Stimulated activated naive B cell treated with anti-CD40 and anti-IgM and Interleukin-4, amounts not matched to agents 10 μg/mL and 1 μg/mL and 100 μg/mL, for 72 hours (primary cell): ENCODE results near the gene SAMD8.
"Not testable (repeated sequence)": the region's sequence is repeated elsewhere in the genome, so short reads cannot be mapped to it uniquely, and the experiment has no call there.

Source experiments
- ATAC-seq, 2 donors: fragments of 150-1000 bp; cut with Tn5 transposase; replicated peaks; 2 replicates each; pipeline ENCODE4 v1.10.0; 2021; ENCODE audit warnings: moderate library complexity in 1 of 2
- DNase-seq: peaks from one replicate; pipeline ENCODE4 v3.0.0; 2021
- H3K27ac Mint-ChIP-seq: one replicate; pipeline ENCODE4 v1.8.0; 2022; ENCODE audit warnings: mild to moderate bottlenecking, mixed read lengths
- H3K27me3 Mint-ChIP-seq, 2 donors: one replicate each; pipeline ENCODE4 v1.8.0; 2022; ENCODE audit warnings: mixed read lengths in 2 of 2
- H3K36me3 Mint-ChIP-seq, 2 donors: one replicate each; pipeline ENCODE4 v1.8.0; 2022; ENCODE audit warnings: mixed read lengths in 2 of 2, mild to moderate bottlenecking in 1 of 2
- H3K4me1 Mint-ChIP-seq, 2 donors: one replicate each; pipeline ENCODE4 v1.8.0; 2022; ENCODE audit warnings: mixed read lengths in 2 of 2, mild to moderate bottlenecking in 1 of 2
- H3K4me3 Mint-ChIP-seq, 2 donors: one replicate each; pipeline ENCODE4 v1.8.0; 2022; ENCODE audit warnings: mild to moderate bottlenecking in 2 of 2, mixed read lengths in 2 of 2, moderate library complexity in 1 of 2
- H3K9me3 Mint-ChIP-seq, 2 donors: one replicate each; pipeline ENCODE4 v1.8.0; 2022; ENCODE audit warnings: mixed read lengths in 2 of 2, mild to moderate bottlenecking in 1 of 2

SAMD8 gene

DNA sequence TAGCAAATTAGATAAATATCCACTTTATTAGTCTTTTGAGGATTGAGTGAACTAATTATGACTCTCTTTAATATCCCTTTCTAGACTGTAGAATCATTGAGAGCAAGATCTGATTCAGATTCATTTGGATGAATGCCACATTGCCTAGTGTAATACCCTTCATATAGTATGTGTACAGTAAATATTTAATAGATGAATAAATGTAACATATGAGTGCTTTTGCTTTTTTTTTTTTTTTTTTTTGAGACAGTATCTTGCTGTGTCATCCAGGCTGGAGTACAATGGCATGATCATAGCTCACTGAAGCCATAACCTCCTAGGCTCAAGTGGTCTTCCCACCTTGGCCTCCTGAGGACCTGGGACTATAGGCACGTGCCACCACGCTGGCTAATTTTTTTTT is 14.8 kb downstream of the SAMD8 start:
- DNase-seq (no peak), ATAC-seq (no peak)
- Mint-ChIP-seq H3K27ac (no peak overlapping the region), H3K36me3 (peaks cover 15 to 16% of the 10 kb centered on the region in 2 donors), H3K4me1 (peaks cover 12 to 38% of the 10 kb centered on the region in 2 donors), H3K27me3 (no peaks in the 10 kb centered on the region), H3K4me3 (no peak overlapping the region), H3K9me3 (no peaks in the 10 kb centered on the region)

DNA sequence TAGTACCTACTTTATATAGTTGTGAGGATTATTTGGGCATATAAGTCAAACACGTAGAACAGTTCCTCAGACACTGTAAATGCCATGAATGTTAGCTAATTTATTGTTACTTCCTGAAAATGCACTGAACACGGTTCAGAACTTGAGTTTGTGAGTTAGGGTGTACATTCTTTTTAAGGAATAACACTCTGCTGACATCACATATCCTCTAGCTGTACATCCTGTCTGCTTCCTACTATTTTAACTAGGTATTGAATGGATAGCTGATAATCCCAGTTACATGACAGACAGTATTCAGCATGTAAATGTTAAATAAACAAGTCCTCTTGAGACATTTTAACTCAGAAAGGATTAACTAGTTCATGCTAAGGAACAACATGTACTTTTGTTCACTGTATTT is 16.0 kb downstream of the SAMD8 start:
- Mint-ChIP-seq H3K4me1 (peaks cover 12 to 40% of the 10 kb centered on the region in 2 donors), H3K9me3 (no peaks in the 10 kb centered on the region), H3K27ac (peak overlapping the region; percentile 62), H3K27me3 (no peaks in the 10 kb centered on the region), H3K36me3 (peaks cover 15 to 16% of the 10 kb centered on the region in 2 donors), H3K4me3 (no peak overlapping the region)
- DNase-seq (no peak), ATAC-seq (no peak)

DNA sequence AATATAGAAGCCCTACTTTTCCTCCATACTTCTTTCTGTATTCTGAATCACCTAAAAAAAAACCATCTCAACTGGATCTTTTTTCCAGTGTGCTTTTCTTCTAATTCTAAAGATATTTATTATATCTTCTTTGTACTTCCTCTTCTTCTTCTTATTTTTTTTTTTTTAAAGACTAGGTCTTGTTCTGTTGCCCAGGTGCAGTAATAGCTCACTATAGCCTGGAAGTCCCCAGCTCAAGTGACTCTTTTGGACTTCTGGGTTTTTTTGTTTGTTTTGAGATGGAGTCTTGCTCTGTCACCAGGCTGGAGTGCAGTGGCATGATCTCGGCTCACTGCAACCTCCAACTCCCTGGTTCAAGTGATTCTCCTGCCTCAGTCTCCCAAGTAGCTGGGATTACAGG is 17.5 kb downstream of the SAMD8 start:
- H3K27me3 Mint-ChIP-seq, H3K9me3 Mint-ChIP-seq, DNase-seq: not testable (repeated sequence)
- peaks cover 15 to 20% of the 10 kb centered on the region in 2 donors for H3K36me3 Mint-ChIP-seq
- ATAC-seq, result peak; percentile 97 to 98
- H3K4me1 Mint-ChIP-seq, result peaks cover 16 to 48% of the 10 kb centered on the region in 2 donors
- H3K4me3 Mint-ChIP-seq, result peak overlapping the region; percentile 7 to 46
- H3K27ac Mint-ChIP-seq, result peak overlapping the region; percentile 92

DNA sequence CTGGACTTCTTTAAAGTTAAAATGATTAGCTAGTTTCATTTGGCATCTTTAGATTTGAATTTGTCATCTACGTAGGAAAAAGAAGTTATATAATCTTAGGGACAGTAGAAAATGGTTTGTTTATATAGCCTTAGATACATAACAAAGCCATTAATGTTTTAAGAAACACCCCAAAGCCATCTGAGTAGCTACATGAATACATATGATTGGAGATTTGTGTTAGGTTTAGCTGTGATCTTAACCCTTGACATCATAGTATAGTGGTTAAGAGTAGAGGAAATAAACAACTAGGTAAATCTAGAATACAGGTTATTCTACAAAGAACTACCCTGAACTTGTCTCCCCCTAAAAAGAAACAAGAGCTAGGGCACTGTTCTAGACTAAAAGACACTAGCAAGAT is 18.1 kb downstream of the SAMD8 start:
- peak overlapping the region in 1 of 2 donors; percentile 46 for H3K4me3 Mint-ChIP-seq
- H3K27me3 Mint-ChIP-seq, result no peaks in the 10 kb centered on the region
- ATAC-seq (no peak), DNase-seq (no peak)
- peaks cover 16 to 54% of the 10 kb centered on the region in 2 donors for H3K4me1 Mint-ChIP-seq
- peaks cover 0 to 3% of the 10 kb centered on the region in 2 donors for H3K9me3 Mint-ChIP-seq
- H3K36me3 Mint-ChIP-seq, result peaks cover 12 to 17% of the 10 kb centered on the region in 2 donors
- H3K27ac Mint-ChIP-seq, result peak overlapping the region; percentile 92

DNA sequence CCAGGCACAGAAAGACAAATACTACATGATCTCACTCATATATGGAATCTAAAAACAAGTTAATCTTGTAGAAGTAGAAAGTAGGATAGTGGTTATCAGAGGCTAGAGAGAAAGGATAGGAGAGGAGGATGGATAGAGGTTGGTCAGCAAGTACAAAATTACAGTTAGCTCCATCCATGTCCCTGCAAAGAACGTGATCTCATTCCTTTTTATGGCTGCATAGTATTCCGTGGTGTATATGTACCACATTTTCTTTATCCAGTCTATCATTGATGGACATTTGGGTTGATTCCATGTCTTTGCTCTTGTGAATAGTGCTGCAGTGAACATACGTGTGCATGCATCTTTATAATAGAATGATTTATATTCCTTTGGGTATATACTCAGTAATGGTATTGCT is 22.2 kb downstream of the SAMD8 start:
- H3K9me3 Mint-ChIP-seq, DNase-seq, ATAC-seq, H3K4me3 Mint-ChIP-seq, H3K27me3 Mint-ChIP-seq, H3K27ac Mint-ChIP-seq: not testable (repeated sequence)
- H3K4me1 Mint-ChIP-seq, result peaks cover 31 to 69% of the 10 kb centered on the region in 2 donors
- H3K36me3 Mint-ChIP-seq, result peaks cover 14 to 15% of the 10 kb centered on the region in 2 donors

DNA sequence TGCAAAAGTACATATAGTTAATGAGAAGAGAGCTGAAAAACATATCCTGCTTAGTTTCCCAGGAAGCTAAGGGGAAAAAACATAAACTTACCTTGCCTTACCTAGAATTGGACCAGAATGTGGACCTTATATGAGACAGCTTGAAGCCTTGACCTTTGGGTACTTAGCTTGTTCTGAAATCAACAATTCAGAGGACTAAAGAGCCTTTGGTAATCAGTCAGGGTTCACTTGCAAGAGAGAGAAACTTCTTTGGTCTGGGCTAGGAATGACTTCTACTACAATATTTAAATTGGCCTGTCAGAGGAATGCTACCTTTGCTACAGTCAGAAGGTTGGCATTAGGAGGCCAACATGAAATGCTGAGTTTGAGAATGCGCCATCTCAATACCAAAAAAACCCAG is 24.9 kb downstream of the SAMD8 start:
- Mint-ChIP-seq H3K9me3 (peaks cover 0 to 3% of the 10 kb centered on the region in 2 donors), H3K27me3 (no peaks in the 10 kb centered on the region), H3K36me3 (peaks cover 12 to 18% of the 10 kb centered on the region in 2 donors), H3K27ac (peak overlapping the region; percentile 28), H3K4me1 (peaks cover 27 to 61% of the 10 kb centered on the region in 2 donors), H3K4me3 (peak overlapping the region in 1 of 2 donors; percentile 22)
- ATAC-seq (peak; percentile 78), DNase-seq (no peak)

DNA sequence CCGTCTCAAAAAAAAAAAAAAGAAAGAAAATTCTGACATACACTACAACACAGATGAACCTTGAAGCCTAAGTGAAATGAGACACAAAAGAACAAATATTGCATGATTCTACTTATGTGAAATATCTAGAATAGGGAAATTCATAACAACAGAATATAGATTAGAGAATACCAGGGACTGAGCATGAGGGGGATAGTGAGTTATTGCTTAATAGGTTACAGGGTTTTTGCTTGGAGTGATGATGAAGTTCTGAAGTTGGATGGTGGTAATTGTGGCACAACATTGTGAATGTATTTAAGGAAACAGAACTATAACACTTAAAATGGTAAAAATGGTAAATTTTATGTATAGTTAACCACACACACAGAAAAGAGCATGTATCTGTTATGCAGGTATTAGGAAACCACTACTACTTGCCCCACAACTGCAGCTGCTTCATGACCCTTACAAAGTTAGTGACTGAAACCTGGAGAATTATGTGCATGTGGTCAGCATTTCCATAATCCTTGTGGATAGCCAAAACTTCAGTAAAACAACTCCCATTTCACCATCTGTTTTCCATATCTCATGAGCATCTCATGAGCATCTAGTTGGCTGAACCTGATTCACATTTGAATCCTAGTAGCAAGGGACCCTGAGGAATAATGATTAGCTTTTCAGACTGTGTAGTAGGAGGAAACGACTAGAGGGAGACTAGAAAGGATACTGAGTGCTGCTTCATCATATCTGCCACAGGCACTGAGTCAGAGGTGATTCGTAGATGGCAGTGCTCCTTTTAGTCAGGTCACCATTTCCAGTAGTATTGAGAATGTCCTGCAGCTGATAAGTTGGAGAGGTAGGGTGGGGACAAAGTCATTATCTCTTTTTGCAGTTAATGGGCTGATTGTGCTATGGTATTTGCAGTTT is 26.3 kb downstream of the SAMD8 start:
- ATAC-seq (peak; percentile 73 to 80), DNase-seq (no peak)
- Mint-ChIP-seq H3K9me3 (peaks cover 0 to 3% of the 10 kb centered on the region in 2 donors), H3K4me1 (peaks cover 27 to 61% of the 10 kb centered on the region in 2 donors), H3K4me3 (no peak overlapping the region), H3K36me3 (peaks cover 12 to 22% of the 10 kb centered on the region in 2 donors), H3K27me3 (no peaks in the 10 kb centered on the region), H3K27ac (no peak overlapping the region)

DNA sequence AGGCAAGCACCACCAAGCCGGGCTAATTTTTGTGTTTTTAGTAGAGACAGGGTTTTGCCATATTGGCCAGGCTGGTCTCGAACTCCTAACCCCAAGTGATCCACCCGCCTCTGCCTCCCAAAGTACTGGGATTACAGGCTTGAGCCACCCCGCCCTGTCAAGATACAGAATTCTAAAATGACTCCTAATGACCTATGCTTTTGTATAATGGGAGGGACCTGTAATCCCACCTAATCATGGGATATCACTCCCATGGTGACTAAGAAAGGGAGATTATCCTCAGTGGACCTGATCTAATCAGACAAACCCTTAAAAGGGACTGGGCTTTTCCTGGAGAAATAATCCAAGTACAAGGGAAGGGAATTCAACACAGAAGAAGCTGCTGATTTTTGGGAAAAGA is 28.8 kb downstream of the SAMD8 start:
- Mint-ChIP-seq H3K27ac (no peak overlapping the region), H3K27me3 (no peaks in the 10 kb centered on the region), H3K4me1 (peaks cover 37 to 69% of the 10 kb centered on the region in 2 donors), H3K4me3 (no peak overlapping the region), H3K36me3 (peaks cover 13 to 19% of the 10 kb centered on the region in 2 donors), H3K9me3 (no peaks in the 10 kb centered on the region)
- ATAC-seq (no peak), DNase-seq (no peak)

DNA sequence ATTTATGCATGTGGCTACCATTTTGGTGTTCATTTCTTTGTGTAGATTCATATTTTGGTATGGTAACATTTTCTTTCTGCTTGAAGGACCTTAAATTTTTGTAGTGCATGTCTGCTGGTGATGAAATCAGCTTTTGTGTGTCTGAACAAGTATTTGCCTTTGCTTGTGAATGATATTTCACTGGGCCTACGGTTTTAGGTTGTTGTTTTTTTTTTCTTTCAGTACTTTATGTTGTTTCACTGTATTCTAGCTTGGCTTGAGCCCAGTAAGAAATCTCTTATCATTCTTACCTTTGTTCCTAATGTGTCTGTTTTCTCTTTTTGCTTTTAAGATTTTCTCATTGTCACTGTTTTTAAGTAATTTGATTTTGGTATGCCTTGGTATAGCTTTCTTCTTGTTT is 31.9 kb downstream of the SAMD8 start:
- Mint-ChIP-seq H3K4me3 (no peak overlapping the region), H3K9me3 (no peaks in the 10 kb centered on the region), H3K36me3 (peaks cover 9 to 25% of the 10 kb centered on the region in 2 donors), H3K27ac (no peak overlapping the region), H3K27me3 (no peaks in the 10 kb centered on the region), H3K4me1 (peaks cover 24 to 61% of the 10 kb centered on the region in 2 donors)
- DNase-seq (no peak), ATAC-seq (no peak)

DNA sequence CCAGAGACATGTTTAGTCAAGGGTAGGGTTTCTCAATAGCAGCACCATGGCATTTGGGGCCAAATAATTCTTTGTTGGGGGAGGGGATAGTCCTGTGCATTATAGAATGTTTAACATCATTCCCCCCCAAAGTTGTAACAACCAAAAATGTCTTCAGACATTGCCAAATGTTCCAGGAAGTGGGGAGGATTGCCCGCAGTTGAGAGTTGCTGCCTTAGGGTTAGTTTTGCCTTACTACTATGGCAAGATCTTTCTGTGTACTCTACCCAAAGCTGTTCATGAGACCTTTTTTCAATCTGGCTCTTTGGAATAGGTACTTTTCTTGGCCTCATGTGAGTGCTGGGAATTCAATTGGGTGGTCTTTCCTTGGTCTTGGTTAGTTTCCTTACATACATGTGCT is 34.1 kb downstream of the SAMD8 start:
- Mint-ChIP-seq H3K4me1 (peaks cover 21 to 54% of the 10 kb centered on the region in 2 donors), H3K4me3 (no peak overlapping the region)

DNA sequence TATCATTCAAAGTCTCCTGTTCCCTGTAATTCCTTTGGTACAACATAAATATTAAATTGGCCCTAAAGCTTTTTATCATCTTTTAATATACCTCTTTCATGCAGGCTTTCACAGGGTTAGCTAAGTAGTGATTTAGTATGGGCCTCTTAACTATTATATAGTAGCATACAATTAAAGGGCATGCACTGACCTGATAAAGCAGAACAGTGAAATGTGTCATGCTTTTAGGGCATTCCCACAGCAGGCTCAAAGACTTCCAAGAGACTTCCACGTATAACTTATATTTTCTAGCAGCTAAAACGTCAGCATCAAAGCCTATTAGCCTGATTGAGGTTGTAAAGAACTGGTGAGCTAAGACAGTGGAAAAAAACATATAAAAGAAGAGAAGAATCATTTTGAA is 35.3 kb downstream of the SAMD8 start:
- H3K9me3 Mint-ChIP-seq, result no peaks in the 10 kb centered on the region
- ATAC-seq (no peak), DNase-seq (no peak)
- no peak overlapping the region for H3K27ac Mint-ChIP-seq
- no peak overlapping the region for H3K4me3 Mint-ChIP-seq
- peaks cover 14 to 32% of the 10 kb centered on the region in 2 donors for H3K36me3 Mint-ChIP-seq
- peaks cover 21 to 54% of the 10 kb centered on the region in 2 donors for H3K4me1 Mint-ChIP-seq
- no peaks in the 10 kb centered on the region for H3K27me3 Mint-ChIP-seq

More for the DNA sequence above, 34.1 kb downstream of the SAMD8 start:
- H3K9me3 Mint-ChIP-seq, result no peaks in the 10 kb centered on the region
- no peak for ATAC-seq
- no peak for DNase-seq
- no peaks in the 10 kb centered on the region for H3K27me3 Mint-ChIP-seq
- H3K27ac Mint-ChIP-seq, result no peak overlapping the region
- peaks cover 9 to 27% of the 10 kb centered on the region in 2 donors for H3K36me3 Mint-ChIP-seq

DNA sequence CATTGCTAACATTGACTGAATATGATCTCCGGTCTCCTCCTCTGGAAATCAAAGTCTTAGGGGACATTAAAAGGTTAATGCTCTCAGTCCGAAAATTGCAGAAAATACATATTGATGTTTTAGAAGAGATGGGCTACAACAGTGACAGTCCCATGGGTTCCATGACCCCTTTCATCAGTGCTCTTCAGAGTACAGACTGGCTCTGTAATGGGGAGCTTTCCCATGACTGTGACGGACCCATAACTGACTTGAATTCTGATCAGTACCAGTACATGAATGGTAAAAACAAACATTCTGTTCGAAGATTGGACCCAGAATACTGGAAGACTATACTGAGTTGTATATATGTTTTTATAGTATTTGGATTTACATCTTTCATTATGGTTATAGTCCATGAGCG is 39.2 kb downstream of the SAMD8 start:
- no peak overlapping the region for H3K27ac Mint-ChIP-seq
- no peak for ATAC-seq
- H3K9me3 Mint-ChIP-seq, result no peaks in the 10 kb centered on the region
- peaks cover 25 to 36% of the 10 kb centered on the region in 2 donors for H3K36me3 Mint-ChIP-seq
- no peak overlapping the region for H3K4me3 Mint-ChIP-seq
- no peak for DNase-seq
- H3K27me3 Mint-ChIP-seq, result no peaks in the 10 kb centered on the region
- peaks cover 12 to 29% of the 10 kb centered on the region in 2 donors for H3K4me1 Mint-ChIP-seq

DNA sequence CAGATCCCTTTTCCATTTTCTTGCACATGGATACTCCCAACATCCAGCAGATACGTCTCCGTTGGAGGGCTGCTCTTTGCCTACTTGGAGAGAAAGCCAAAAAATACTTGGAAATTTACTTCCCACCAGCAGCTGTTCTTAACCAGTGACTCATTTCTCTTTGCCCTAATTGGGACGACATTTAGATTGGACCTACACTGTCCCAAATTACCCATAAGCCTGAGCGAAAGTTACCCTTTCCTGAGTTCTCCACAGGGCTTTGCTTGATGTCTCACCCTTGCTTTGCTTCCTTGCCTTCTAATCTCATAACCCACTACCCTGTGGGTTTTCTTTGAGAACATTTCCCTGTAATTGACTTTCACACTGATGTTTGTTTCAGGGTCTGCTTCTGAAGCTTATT is 48.1 kb downstream of the SAMD8 start:
- Mint-ChIP-seq H3K27me3 (no peaks in the 10 kb centered on the region), H3K4me3 (peak overlapping the region in 1 of 2 donors; percentile 8), H3K4me1 (peaks cover 18 to 45% of the 10 kb centered on the region in 2 donors), H3K27ac (no peak overlapping the region), H3K36me3 (peaks cover 23 to 34% of the 10 kb centered on the region in 2 donors), H3K9me3 (peaks cover 0 to 3% of the 10 kb centered on the region in 2 donors)
- DNase-seq (no peak), ATAC-seq (peak; percentile 36 to 51)

DNA sequence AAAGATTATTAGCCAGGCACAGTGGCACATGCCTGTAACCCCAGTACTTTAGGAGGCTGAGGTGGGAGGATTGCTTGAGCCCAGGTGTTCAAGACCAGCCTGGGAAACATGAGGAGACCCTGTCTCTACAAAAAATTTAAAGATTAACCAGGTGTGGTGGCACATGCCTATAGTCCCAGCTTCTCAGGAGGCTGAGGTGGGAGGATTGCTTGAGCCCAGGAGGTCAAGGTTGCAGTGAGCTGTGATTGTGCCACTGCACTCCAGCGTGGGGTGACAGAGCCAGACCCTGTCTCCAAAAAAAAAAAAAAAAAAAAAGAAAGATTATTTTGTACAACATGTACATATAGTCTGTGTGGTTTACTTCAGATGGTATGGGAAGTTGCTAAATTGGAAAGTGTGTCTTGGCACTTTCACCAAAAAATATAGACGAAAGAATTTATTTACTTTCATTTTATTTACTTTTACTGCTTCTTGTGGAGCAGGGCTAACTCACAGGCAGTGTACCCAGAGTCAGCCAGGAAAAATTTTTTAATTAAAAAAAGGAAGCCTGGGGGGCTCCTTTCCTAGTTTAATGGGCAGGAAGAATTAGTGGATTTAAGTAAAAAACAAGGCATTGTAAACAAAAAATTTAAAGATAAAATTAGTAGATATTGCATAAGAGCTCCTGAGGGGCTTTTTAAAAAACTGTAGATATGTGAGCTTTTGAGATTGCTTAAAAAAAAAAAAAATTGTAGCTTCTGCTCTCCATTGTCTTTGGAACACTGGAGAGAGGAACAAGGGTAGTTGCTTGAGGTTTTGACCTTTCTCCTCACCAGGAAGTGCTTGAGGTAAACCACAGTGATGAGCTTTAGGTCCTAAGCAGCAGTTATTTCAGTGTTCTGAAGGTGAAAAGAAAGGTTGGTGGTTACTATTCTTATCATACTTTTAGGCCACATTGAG is 54.5 kb downstream of the SAMD8 start:
- DNase-seq, result no peak
- peak; percentile 97 to 99 for ATAC-seq
- Mint-ChIP-seq H3K4me3 (peak overlapping the region; percentile 45 to 69), H3K27ac (peak overlapping the region; percentile 92), H3K4me1 (peaks cover 16 to 65% of the 10 kb centered on the region in 2 donors), H3K27me3 (no peaks in the 10 kb centered on the region), H3K36me3 (peaks cover 21 to 33% of the 10 kb centered on the region in 2 donors), H3K9me3 (no peaks in the 10 kb centered on the region)
